ENCODE data around the gene KRTAP4-4. TPM values are rescaled to one million over a fixed set of nuclear protein-coding genes. Genes with fewer than 3 reads are reported as not detected.
"Not testable (repeated sequence)": the region's sequence is repeated elsewhere in the genome, so short reads cannot be mapped to it uniquely, and the experiment has no call there.

Gene KRTAP4-4
- total RNA-seq, 1 donor from 2014 or later = not detected

DNA sequence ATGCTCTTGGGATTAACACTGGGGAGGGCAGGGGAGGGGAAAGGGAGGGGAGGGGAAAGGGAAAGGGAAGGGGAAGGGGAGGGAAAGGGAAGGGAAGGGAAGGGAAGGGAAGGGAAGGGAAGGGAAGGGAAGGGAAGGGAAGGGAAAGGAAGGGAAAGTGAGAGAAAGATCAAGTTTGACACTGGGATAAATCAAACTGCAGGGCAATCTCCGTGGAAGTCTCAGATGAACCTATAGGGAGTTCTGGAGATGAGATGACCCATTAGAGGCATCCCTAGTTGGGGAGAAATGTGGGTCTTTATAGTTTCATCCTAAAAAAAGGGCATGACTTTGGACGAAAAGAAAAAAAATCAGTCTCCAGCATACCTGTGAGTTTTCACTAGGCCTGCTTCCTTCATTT lies 38.8 kb downstream of the KRTAP4-4 start:
- ChIA-PET POLR2A (interaction anchor here (0.6 kb wide), 1 partner anchor 403 kb away, joined by 3 read pairs; no protein-coding TSS in a partner anchor), CTCF (no interaction called here)
- no peak overlapping the region for H3K4me3 Mint-ChIP-seq
- ATAC-seq (ENCODE audit: low read depth) = no peak
- H3K27ac Mint-ChIP-seq = no peak overlapping the region
- H3K9me3 Mint-ChIP-seq = peaks cover 5% of the 10 kb centered on the region
- no peak for DNase-seq
- H3K27me3 Mint-ChIP-seq = peaks cover 7% of the 10 kb centered on the region
- H3K36me3 Mint-ChIP-seq (ENCODE audit: low read depth) = no peaks in the 10 kb centered on the region
- peaks cover 43% of the 10 kb centered on the region for H3K4me1 Mint-ChIP-seq
- TF ChIP-seq, protein P1, sequence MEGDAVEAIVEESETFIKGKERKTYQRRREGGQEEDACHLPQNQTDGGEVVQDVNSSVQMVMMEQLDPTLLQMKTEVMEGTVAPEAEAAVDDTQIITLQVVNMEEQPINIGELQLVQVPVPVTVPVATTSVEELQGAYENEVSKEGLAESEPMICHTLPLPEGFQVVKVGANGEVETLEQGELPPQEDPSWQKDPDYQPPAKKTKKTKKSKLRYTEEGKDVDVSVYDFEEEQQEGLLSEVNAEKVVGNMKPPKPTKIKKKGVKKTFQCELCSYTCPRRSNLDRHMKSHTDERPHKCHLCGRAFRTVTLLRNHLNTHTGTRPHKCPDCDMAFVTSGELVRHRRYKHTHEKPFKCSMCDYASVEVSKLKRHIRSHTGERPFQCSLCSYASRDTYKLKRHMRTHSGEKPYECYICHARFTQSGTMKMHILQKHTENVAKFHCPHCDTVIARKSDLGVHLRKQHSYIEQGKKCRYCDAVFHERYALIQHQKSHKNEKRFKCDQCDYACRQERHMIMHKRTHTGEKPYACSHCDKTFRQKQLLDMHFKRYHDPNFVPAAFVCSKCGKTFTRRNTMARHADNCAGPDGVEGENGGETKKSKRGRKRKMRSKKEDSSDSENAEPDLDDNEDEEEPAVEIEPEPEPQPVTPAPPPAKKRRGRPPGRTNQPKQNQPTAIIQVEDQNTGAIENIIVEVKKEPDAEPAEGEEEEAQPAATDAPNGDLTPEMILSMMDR (IDR thresholded peaks at IDR 0.05) = no peak
- intact Hi-C loops (cut with micrococcal nuclease) = loop anchor here (5.0 kb wide), 1 partner anchor 201 kb away; no protein-coding TSS in a partner anchor

DNA sequence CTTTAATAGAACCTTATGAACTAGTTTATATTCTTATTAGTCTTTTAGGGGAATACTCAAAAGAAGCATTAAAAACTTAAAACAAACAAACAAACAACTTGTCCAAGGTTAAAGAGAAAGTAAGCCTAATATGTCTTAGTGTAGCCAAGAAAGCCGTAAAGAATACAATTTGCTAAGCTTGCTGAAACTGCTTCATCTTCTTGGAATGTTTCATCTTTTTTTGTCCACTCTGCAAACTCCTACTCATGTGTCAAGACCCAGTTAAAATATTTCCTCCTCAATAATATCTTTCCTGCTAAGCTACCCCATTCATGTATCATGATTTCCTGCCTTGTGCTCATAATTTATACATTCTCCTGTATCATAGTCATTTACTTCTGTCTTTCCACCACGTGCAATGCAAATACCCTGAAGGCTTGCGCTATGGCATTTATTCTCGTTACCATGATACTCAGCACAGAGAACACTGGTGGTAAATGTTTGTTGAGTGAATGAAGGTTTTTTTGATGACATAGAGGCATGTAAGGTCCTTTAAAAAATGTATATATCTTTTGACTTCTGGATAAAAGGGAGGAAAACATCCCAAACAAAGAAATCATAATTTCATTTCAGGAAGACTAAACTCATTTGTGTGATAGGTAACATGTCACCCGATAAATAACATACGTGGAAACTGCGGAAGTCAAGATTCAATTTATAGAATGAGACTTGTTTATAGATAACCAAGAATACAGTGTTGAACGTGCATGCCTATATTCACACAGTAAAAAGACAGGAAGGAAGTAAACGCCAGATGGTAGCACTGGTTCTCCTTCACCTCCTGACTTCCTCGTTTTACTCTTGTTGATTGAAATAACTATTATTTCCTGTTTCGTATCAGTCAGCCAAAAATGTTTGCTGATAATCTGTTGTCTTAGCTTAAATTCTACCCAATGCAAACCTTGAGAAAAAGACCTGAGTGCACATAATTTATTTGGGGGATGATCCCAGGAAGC lies 40.6 kb downstream of the KRTAP4-4 start:
- intact Hi-C loops (cut with micrococcal nuclease) = loop anchor here (5.0 kb wide), 1 partner anchor 202 kb away; no protein-coding TSS in a partner anchor
- H3K27ac Mint-ChIP-seq = peak overlapping the region; percentile 81
- peak overlapping the region; percentile 36 for H3K4me3 Mint-ChIP-seq
- not testable (repeated sequence) for H3K36me3 Mint-ChIP-seq (ENCODE audit: low read depth); DNase-seq; H3K9me3 Mint-ChIP-seq
- peaks cover 10% of the 10 kb centered on the region for H3K27me3 Mint-ChIP-seq
- peak; percentile 67 for ATAC-seq (ENCODE audit: low read depth)
- peaks cover 56% of the 10 kb centered on the region for H3K4me1 Mint-ChIP-seq
- ChIA-PET CTCF (interaction anchor here (0.8 kb wide), 1 partner anchor 202 kb away, joined by 3 read pairs; no protein-coding TSS in a partner anchor), POLR2A (interaction anchor here (1.0 kb wide), 1 partner anchor 202 kb away, joined by 3 read pairs; no protein-coding TSS in a partner anchor)

DNA sequence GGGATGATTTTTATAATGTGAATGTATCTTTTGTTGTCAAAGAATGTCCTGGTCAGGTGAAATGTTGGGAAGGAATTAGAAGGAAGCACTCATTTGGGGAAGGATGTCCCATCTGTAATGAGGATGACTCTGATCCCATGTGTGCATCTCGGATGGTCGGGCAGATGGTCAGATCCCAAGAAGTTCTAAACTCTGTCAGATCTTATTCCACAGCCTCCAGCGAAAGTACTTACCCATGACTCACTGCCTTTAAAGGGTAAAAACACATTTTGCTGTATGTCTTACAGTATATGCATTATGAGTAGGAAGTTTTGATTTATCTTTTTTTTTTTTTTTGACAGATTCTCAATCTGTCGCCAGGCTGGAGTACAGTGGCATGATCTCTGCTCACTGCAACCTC lies 41.8 kb downstream of the KRTAP4-4 start:
- DNase-seq = no peak
- ATAC-seq (ENCODE audit: low read depth) = no peak
- H3K27ac Mint-ChIP-seq = no peak overlapping the region
- ChIA-PET POLR2A (no interaction called here), CTCF (no interaction called here)
- H3K4me3 Mint-ChIP-seq = no peak overlapping the region
- peaks cover 3% of the 10 kb centered on the region for H3K9me3 Mint-ChIP-seq
- TF ChIP-seq, protein P1 (IDR thresholded peaks at IDR 0.05) = no peak
- intact Hi-C loops (cut with micrococcal nuclease) = no loop called here
- H3K4me1 Mint-ChIP-seq = peaks cover 49% of the 10 kb centered on the region
- peaks cover 8% of the 10 kb centered on the region for H3K27me3 Mint-ChIP-seq
- no peaks in the 10 kb centered on the region for H3K36me3 Mint-ChIP-seq (ENCODE audit: low read depth)

DNA sequence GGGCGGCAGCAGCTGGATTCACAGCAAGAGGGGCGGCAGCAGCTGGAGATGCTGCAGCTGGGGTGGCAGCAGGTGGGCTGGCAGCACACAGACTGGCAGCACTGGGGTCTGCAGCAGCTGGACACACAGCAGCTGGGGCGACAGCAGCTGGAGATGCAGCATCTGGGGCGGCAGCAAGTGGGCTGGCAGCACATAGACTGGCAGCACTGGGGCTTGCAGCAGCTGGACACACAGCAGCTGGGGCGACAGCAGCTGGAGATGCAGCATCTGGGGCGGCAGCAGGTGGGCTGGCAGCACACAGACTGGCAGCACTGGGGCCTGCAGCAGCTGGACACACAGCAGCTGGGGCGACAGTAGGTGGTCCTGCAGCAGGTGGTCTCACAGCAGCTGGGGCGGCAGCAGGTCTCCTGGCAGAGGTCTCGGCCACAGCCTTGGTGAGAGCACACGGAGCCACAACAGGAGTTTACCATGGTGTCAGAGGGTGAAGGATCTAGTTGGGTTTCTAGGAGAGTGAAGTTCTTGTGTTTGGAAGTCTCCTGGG lies 42.6 kb downstream of the KRTAP4-4 start, which contains the start of gene KRTAP4-11:
TSS of gene KRTAP4-11 (minus strand) at position 528 of the 541 bp plus-strand sequence. CDS start at position 470, 58 bp downstream.
- CTCF ChIA-PET; intact Hi-C loops (cut with micrococcal nuclease); H3K27me3 Mint-ChIP-seq; H3K9me3 Mint-ChIP-seq; H3K36me3 Mint-ChIP-seq (ENCODE audit: low read depth); ATAC-seq (ENCODE audit: low read depth); H3K4me3 Mint-ChIP-seq; DNase-seq; H3K27ac Mint-ChIP-seq: not testable (repeated sequence)
- H3K4me1 Mint-ChIP-seq = peaks cover 43% of the 10 kb centered on the region
- POLR2A ChIA-PET = interaction anchor here (0.6 kb wide), 1 partner anchor 17 kb away, joined by 9 read pairs; no protein-coding TSS in a partner anchor

DNA sequence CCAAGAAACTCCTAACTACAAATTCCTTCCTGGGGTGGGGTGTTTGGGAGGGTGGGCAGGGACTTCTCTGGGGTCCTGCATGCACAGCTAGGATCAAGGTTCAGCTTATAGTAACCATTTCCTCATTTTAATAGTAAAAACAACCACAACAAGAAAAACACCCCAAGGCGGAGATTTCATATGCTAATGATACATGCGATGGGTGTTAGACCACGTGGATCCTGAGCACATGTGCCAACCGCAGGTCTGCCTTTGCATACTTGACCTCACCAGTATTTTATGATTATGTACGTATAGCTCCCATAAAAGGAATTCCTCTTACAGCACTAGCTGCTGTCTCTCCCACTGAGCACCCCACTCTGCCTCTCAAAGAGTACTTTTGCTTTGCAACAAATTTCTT lies 44.3 kb downstream of the KRTAP4-4 start:
- Mint-ChIP-seq H3K4me3 (no peak overlapping the region), H3K27ac (peak overlapping the region; percentile 65), H3K4me1 (peaks cover 40% of the 10 kb centered on the region), H3K27me3 (peaks cover 3% of the 10 kb centered on the region), H3K9me3 (peaks cover 3% of the 10 kb centered on the region), H3K36me3 (ENCODE audit: low read depth) (peaks cover 3% of the 10 kb centered on the region)
- ChIA-PET CTCF (no interaction called here), POLR2A (no interaction called here)
- ATAC-seq (ENCODE audit: low read depth) (peak; percentile 57), DNase-seq (no peak)
- TF ChIP-seq, protein P1 (IDR thresholded peaks at IDR 0.05) = no peak
- intact Hi-C loops (cut with micrococcal nuclease) = no loop called here

All from activated B cell treated with CpG ODN at 0.5 μM for 24 hours (primary cell).